ENCODE data around the gene DAND5. TPM values are rescaled to one million over a fixed set of nuclear protein-coding genes. Genes with fewer than 3 reads are reported as not detected.
A peak's percentile ranks its signal among the peaks of the same experiment; 100 is the strongest.

Gene DAND5
- total and polyA plus RNA-seq, 9 of the 15 experiments (the other 6 are each of a cell fraction or from before 2014, with no cell fraction given) = 0.22 to 0.83 (median 0.60) TPM

DNA sequence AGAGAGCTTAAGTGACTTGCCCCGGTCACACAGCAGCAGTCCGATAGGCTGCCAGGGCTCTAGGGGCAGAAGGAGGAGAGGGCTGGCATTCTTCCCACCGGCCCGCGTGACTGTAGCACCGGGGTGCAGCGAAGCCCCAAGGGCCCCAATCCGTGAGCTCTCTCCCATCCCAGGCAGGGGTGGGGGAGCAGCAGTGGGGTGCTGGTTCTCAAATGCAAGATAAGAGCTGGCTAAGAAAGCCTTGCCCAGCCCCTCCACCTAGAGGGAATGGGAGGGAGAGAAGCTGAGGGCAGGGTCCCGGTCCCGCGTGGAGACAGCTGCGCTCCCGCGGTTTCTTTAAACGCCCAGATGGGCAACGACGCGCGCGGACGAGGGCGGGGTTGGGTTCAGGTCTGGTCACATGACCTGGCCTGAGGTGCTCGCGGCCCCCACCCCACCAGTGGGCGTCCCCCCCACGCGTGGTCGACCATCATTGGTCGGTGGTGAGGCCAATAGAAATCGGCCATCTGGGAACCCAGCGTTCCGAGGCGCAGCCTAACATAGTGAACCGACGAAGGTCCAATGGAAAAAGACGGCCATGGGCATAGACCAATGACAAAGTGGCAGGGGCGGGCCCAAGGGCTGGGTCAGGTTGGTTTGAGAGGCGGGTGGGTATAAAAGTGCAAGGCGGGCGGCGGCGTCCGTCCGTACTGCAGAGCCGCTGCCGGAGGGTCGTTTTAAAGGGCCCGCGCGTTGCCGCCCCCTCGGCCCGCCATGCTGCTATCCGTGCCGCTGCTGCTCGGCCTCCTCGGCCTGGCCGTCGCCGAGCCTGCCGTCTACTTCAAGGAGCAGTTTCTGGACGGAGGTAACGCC is 31.2 kb upstream of the DAND5 start, which contains the start of gene CALR (continued):
- TF ChIP-seq, protein P1, sequence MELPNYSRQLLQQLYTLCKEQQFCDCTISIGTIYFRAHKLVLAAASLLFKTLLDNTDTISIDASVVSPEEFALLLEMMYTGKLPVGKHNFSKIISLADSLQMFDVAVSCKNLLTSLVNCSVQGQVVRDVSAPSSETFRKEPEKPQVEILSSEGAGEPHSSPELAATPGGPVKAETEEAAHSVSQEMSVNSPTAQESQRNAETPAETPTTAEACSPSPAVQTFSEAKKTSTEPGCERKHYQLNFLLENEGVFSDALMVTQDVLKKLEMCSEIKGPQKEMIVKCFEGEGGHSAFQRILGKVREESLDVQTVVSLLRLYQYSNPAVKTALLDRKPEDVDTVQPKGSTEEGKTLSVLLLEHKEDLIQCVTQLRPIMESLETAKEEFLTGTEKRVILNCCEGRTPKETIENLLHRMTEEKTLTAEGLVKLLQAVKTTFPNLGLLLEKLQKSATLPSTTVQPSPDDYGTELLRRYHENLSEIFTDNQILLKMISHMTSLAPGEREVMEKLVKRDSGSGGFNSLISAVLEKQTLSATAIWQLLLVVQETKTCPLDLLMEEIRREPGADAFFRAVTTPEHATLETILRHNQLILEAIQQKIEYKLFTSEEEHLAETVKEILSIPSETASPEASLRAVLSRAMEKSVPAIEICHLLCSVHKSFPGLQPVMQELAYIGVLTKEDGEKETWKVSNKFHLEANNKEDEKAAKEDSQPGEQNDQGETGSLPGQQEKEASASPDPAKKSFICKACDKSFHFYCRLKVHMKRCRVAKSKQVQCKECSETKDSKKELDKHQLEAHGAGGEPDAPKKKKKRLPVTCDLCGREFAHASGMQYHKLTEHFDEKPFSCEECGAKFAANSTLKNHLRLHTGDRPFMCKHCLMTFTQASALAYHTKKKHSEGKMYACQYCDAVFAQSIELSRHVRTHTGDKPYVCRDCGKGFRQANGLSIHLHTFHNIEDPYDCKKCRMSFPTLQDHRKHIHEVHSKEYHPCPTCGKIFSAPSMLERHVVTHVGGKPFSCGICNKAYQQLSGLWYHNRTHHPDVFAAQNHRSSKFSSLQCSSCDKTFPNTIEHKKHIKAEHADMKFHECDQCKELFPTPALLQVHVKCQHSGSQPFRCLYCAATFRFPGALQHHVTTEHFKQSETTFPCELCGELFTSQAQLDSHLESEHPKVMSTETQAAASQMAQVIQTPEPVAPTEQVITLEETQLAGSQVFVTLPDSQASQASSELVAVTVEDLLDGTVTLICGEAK (IDR thresholded peaks at IDR 0.05) = peak; percentile 34; the same call in 1 of the 2 replicates
- TF ChIP-seq, protein P1 (CRISPR knock-in tag; IDR thresholded peaks at IDR 0.05) = no peak
- TF ChIP-seq, protein P2, sequence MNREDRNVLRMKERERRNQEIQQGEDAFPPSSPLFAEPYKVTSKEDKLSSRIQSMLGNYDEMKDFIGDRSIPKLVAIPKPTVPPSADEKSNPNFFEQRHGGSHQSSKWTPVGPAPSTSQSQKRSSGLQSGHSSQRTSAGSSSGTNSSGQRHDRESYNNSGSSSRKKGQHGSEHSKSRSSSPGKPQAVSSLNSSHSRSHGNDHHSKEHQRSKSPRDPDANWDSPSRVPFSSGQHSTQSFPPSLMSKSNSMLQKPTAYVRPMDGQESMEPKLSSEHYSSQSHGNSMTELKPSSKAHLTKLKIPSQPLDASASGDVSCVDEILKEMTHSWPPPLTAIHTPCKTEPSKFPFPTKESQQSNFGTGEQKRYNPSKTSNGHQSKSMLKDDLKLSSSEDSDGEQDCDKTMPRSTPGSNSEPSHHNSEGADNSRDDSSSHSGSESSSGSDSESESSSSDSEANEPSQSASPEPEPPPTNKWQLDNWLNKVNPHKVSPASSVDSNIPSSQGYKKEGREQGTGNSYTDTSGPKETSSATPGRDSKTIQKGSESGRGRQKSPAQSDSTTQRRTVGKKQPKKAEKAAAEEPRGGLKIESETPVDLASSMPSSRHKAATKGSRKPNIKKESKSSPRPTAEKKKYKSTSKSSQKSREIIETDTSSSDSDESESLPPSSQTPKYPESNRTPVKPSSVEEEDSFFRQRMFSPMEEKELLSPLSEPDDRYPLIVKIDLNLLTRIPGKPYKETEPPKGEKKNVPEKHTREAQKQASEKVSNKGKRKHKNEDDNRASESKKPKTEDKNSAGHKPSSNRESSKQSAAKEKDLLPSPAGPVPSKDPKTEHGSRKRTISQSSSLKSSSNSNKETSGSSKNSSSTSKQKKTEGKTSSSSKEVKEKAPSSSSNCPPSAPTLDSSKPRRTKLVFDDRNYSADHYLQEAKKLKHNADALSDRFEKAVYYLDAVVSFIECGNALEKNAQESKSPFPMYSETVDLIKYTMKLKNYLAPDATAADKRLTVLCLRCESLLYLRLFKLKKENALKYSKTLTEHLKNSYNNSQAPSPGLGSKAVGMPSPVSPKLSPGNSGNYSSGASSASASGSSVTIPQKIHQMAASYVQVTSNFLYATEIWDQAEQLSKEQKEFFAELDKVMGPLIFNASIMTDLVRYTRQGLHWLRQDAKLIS (CRISPR knock-in tag; IDR thresholded peaks at IDR 0.05) = peak; percentile 85; the same call in 1 of the 2 replicates
- TF ChIP-seq EP300 (IDR thresholded peaks at IDR 0.05; ENCODE audit: low read length) = no peak
- no peak for TF ChIP-seq MEIS2 (IDR thresholded peaks at IDR 0.05; ENCODE audit: partially characterized antibody)
- TF ChIP-seq ATF7 (IDR thresholded peaks at IDR 0.05) = peak; percentile 73
- no peak for TF ChIP-seq ADNP (tag; IDR thresholded peaks at IDR 0.05)
- peak; percentile 80 for TF ChIP-seq BCOR (IDR thresholded peaks at IDR 0.05)
- TF ChIP-seq, protein P3, sequence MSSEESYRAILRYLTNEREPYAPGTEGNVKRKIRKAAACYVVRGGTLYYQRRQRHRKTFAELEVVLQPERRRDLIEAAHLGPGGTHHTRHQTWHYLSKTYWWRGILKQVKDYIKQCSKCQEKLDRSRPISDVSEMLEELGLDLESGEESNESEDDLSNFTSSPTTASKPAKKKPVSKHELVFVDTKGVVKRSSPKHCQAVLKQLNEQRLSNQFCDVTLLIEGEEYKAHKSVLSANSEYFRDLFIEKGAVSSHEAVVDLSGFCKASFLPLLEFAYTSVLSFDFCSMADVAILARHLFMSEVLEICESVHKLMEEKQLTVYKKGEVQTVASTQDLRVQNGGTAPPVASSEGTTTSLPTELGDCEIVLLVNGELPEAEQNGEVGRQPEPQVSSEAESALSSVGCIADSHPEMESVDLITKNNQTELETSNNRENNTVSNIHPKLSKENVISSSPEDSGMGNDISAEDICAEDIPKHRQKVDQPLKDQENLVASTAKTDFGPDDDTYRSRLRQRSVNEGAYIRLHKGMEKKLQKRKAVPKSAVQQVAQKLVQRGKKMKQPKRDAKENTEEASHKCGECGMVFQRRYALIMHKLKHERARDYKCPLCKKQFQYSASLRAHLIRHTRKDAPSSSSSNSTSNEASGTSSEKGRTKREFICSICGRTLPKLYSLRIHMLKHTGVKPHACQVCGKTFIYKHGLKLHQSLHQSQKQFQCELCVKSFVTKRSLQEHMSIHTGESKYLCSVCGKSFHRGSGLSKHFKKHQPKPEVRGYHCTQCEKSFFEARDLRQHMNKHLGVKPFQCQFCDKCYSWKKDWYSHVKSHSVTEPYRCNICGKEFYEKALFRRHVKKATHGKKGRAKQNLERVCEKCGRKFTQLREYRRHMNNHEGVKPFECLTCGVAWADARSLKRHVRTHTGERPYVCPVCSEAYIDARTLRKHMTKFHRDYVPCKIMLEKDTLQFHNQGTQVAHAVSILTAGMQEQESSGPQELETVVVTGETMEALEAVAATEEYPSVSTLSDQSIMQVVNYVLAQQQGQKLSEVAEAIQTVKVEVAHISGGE (CRISPR knock-in tag; IDR thresholded peaks at IDR 0.05) = peak in 1 of 3 experiments; percentile 46; a peak in 1 of 6 replicates

All from K562 (cell line).